Measurements from ENCODE around the gene FOXC1.
A peak's percentile ranks its signal among the peaks of the same experiment; 100 is the strongest.

Gene FOXC1

DNA sequence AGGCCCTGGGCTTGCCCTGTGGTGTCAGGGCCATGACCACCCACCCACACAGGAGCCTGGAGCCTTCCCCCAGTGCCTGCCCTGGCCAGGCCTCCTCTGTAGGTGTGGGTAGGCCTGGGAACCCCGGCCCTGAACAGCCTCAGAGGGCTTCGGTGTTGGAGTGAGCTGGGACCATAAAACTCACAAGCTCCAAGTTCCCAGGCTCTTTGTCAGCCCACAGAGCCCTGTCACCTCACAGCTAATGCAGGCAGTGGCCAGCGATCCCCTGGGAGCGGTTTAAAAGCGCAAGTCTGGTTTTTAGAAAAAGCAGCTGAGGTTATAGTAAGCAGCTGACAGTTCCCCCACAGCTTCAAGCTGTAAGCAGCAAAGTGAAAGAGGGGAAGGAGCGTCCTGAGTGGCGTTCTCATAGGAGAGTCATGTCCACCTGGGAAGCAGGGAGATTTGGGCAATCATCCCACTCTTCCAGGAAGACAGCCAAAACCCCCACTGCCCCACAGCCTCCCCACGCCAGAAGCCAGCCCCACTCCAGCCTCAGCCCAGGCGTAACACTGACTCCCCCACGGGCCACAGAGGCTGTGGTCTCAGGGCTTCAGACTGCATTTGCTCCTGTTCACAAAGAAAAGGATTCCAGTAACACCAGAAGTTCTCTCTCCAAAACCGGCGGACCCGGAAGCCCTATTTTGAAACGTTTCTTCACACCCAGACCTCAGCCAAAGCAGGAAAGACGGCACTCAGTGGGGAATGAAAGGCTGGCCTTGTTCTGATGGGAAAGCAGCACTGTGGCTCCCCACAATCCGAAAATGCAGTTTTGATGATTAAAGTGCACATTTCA is 34.3 kb upstream of the FOXC1 start:
- Histone ChIP-seq H3K27me3 (ENCODE audit: insufficient read depth, low read length) (peaks cover 8% of the 10 kb centered on the region; the same call in 1 of the 2 replicates), H3K9ac (ENCODE audit: low read depth, low read length) (no peak overlapping the region), H3K27ac (ENCODE audit: low read depth, low read length) (peak overlapping the region; percentile 55; the same call in 1 of the 2 replicates), H3K4me1 (ENCODE audit: insufficient read depth, low read length) (peaks cover 33% of the 10 kb centered on the region), H3K9me3 (ENCODE audit: insufficient read depth, low read depth, low read length) (peaks cover 1% of the 10 kb centered on the region; the same call in 1 of the 2 replicates), H3K36me3 (ENCODE audit: insufficient read depth, low read length) (no peaks in the 10 kb centered on the region), H3K4me3 (ENCODE audit: low read length) (no peak overlapping the region)
- WGBS: 55% methylated on average over 16 of the region's 16 CpGs

DNA sequence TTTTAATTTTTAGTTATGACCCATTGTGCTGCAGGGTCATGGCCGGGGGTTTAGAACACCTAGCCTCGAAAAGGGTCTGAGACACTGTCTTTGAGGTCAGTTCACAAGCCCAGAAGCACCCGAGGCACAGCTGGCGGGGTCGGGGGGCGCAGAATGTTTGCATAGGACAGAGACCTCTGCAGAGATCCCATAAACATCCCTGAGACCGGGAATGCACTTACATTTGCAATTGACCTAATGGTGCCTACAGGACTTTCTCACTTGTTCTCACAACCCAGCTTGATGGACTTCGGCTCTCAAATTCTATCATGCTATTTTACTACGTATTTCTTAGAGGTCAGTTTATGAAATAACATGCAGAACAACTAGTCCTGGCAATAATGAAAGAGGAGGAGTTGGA is 33.5 kb upstream of the FOXC1 start:
- peaks cover 33% of the 10 kb centered on the region for H3K4me1 ChIP-seq (ENCODE audit: insufficient read depth, low read length)
- H3K27me3 ChIP-seq (ENCODE audit: insufficient read depth, low read length): peaks cover 8% of the 10 kb centered on the region; the same call in 1 of the 2 replicates
- H3K4me3 ChIP-seq (ENCODE audit: low read length): no peak overlapping the region
- no peaks in the 10 kb centered on the region; the same call in 1 of the 2 replicates for H3K9me3 ChIP-seq (ENCODE audit: insufficient read depth, low read depth, low read length)
- no peaks in the 10 kb centered on the region for H3K36me3 ChIP-seq (ENCODE audit: insufficient read depth, low read length)
- H3K27ac ChIP-seq (ENCODE audit: low read depth, low read length): no peak overlapping the region
- WGBS: 80% methylated on average over 9 of the region's 9 CpGs
- H3K9ac ChIP-seq (ENCODE audit: low read depth, low read length): no peak overlapping the region

DNA sequence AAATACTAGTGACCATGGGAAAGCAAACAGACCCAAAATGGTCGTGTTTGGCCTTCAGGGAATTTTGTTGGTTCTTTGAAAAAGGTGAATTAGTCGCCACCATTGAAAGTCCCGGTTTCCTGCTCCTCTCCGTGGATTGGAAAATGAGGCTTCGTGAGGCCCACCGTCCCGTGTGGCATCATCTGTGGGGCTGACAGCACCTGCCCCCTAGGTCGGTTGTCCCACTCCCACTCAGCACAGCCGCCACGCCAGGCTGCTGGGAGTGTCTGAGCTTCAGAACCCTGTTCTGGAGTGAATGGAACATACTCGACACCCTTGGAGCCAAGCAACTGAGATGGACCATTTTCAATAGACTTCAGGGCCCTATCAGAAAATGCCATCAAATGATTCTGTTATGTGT is 33.0 kb upstream of the FOXC1 start:
- H3K27ac ChIP-seq (ENCODE audit: low read depth, low read length): no peak overlapping the region
- 90% methylated on average over 11 of the region's 11 CpGs for WGBS
- peaks cover 33% of the 10 kb centered on the region for H3K4me1 ChIP-seq (ENCODE audit: insufficient read depth, low read length)
- peaks cover 8% of the 10 kb centered on the region; the same call in 1 of the 2 replicates for H3K27me3 ChIP-seq (ENCODE audit: insufficient read depth, low read length)
- H3K9ac ChIP-seq (ENCODE audit: low read depth, low read length): no peak overlapping the region
- no peaks in the 10 kb centered on the region for H3K9me3 ChIP-seq (ENCODE audit: insufficient read depth, low read depth, low read length)
- H3K4me3 ChIP-seq (ENCODE audit: low read length): no peak overlapping the region
- no peaks in the 10 kb centered on the region for H3K36me3 ChIP-seq (ENCODE audit: insufficient read depth, low read length)

GRCh38 chr6:1577146-1577680 is 32.5 kb upstream of the FOXC1 start:
- 95% methylated on average over 11 of the region's 11 CpGs for WGBS
- Histone ChIP-seq H3K36me3 (ENCODE audit: insufficient read depth, low read length) (no peaks in the 10 kb centered on the region), H3K4me1 (ENCODE audit: insufficient read depth, low read length) (peaks cover 33% of the 10 kb centered on the region), H3K4me3 (ENCODE audit: low read length) (no peak overlapping the region), H3K9me3 (ENCODE audit: insufficient read depth, low read depth, low read length) (no peaks in the 10 kb centered on the region), H3K27ac (ENCODE audit: low read depth, low read length) (no peak overlapping the region), H3K9ac (ENCODE audit: low read depth, low read length) (no peak overlapping the region), H3K27me3 (ENCODE audit: insufficient read depth, low read length) (peaks cover 8% of the 10 kb centered on the region; the same call in 1 of the 2 replicates)

DNA sequence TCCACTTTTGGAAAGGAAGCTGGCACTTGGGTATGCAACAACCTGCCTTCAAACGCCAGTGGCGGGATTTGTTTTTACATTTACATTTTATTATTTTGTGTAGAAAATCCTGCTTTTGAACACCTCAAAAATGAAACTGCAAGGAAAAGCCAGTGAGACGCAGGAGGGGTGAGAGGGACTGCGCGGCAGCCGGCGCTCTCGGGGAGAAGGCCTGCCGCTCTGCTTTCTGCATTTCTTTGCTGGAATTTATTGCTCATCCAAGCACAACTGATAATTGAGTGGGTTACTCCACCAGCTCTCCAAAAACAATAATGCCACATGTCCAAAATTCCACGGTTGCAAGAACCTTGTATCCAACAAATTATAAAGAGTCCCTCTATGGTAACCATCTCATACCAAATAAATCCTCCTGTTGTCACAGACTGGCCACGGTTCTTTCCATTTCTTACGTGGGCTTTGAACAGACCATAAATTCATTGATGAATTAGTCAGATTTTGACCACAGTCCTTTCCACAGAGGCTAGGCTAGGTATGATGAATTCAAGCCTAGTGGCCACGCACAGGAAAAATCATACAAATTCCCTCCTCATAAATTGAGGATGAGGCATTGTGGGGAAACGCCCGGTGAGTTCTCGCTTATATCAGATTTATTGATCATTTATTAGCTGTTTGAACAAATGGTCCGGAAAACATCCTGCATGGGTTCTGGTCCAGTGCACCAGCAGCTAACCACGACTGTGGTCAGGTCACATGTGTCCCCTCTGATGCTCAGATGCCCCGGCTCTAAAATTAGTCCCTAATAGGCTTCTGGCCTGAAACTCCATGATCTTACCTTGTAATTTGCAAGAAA is 31.6 kb upstream of the FOXC1 start:
- Histone ChIP-seq H3K4me3 (ENCODE audit: low read length) (no peak overlapping the region), H3K27ac (ENCODE audit: low read depth, low read length) (no peak overlapping the region), H3K9me3 (ENCODE audit: insufficient read depth, low read depth, low read length) (no peaks in the 10 kb centered on the region), H3K27me3 (ENCODE audit: insufficient read depth, low read length) (peaks cover 8% of the 10 kb centered on the region; the same call in 1 of the 2 replicates), H3K36me3 (ENCODE audit: insufficient read depth, low read length) (no peaks in the 10 kb centered on the region), H3K9ac (ENCODE audit: low read depth, low read length) (no peak overlapping the region), H3K4me1 (ENCODE audit: insufficient read depth, low read length) (peaks cover 33% of the 10 kb centered on the region)
- 92% methylated on average over 18 of the region's 19 CpGs for WGBS

DNA sequence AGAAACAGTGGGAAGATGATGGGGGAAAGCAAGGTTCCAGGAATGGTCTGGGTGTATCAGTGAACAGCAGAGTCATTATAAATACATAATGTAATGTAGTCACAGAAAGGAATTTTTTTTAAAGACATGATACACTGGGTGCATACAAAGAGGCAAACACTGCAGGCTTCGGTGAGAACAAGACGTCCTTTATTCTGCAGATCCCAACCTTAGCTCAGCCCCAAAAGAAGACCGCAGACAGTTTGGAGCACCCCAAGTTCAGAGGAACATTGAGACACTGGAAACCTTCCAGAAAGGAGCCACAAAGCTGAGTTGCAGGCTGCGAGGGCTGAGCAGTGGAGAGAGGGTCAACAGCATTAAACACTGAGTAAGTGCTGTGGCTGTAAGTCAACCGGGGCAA is 30.6 kb upstream of the FOXC1 start:
- no peak overlapping the region for H3K27ac ChIP-seq (ENCODE audit: low read depth, low read length)
- no peaks in the 10 kb centered on the region for H3K36me3 ChIP-seq (ENCODE audit: insufficient read depth, low read length)
- peaks cover 8% of the 10 kb centered on the region; the same call in 1 of the 2 replicates for H3K27me3 ChIP-seq (ENCODE audit: insufficient read depth, low read length)
- whole genome bisulfite sequencing: 96% methylated on average over 5 of the region's 5 CpGs
- no peak overlapping the region for H3K9ac ChIP-seq (ENCODE audit: low read depth, low read length)
- no peaks in the 10 kb centered on the region for H3K9me3 ChIP-seq (ENCODE audit: insufficient read depth, low read depth, low read length)
- peaks cover 24% of the 10 kb centered on the region for H3K4me1 ChIP-seq (ENCODE audit: insufficient read depth, low read length)
- H3K4me3 ChIP-seq (ENCODE audit: low read length): no peak overlapping the region

DNA sequence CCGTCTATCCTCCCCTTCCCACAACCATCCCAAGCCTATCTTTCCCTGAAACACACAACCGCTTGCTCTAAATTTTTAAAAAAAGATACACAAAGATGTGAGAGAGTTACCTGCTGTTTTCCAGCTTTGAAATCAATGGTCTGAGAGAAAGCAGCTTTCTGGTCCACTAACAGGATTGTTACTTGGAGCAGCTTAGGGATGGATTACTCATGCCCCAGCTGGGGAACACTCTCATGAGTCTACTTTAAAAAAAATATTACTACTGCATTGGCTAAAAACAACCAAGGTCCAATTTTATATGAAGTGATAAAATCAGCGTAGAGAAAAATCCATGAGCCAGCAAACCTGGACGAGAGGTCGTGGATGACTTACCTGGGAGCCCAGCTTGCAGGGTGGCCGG is 29.6 kb upstream of the FOXC1 start:
- Histone ChIP-seq H3K4me1 (ENCODE audit: insufficient read depth, low read length) (peaks cover 14% of the 10 kb centered on the region), H3K27me3 (ENCODE audit: insufficient read depth, low read length) (peaks cover 8% of the 10 kb centered on the region; the same call in 1 of the 2 replicates), H3K9me3 (ENCODE audit: insufficient read depth, low read depth, low read length) (no peaks in the 10 kb centered on the region), H3K4me3 (ENCODE audit: low read length) (no peak overlapping the region), H3K27ac (ENCODE audit: low read depth, low read length) (no peak overlapping the region), H3K9ac (ENCODE audit: low read depth, low read length) (no peak overlapping the region), H3K36me3 (ENCODE audit: insufficient read depth, low read length) (no peaks in the 10 kb centered on the region)
- WGBS: 92% methylated on average over 6 of the region's 6 CpGs

GRCh38 chr6:1580585-1580984 is 29.1 kb upstream of the FOXC1 start:
- Histone ChIP-seq H3K27me3 (ENCODE audit: insufficient read depth, low read length) (peaks cover 8% of the 10 kb centered on the region; the same call in 1 of the 2 replicates), H3K9ac (ENCODE audit: low read depth, low read length) (no peak overlapping the region), H3K4me3 (ENCODE audit: low read length) (no peak overlapping the region), H3K9me3 (ENCODE audit: insufficient read depth, low read depth, low read length) (no peaks in the 10 kb centered on the region), H3K4me1 (ENCODE audit: insufficient read depth, low read length) (peaks cover 9% of the 10 kb centered on the region), H3K36me3 (ENCODE audit: insufficient read depth, low read length) (no peaks in the 10 kb centered on the region), H3K27ac (ENCODE audit: low read depth, low read length) (no peak overlapping the region)
- WGBS: 83% methylated on average over 9 of the region's 9 CpGs

DNA sequence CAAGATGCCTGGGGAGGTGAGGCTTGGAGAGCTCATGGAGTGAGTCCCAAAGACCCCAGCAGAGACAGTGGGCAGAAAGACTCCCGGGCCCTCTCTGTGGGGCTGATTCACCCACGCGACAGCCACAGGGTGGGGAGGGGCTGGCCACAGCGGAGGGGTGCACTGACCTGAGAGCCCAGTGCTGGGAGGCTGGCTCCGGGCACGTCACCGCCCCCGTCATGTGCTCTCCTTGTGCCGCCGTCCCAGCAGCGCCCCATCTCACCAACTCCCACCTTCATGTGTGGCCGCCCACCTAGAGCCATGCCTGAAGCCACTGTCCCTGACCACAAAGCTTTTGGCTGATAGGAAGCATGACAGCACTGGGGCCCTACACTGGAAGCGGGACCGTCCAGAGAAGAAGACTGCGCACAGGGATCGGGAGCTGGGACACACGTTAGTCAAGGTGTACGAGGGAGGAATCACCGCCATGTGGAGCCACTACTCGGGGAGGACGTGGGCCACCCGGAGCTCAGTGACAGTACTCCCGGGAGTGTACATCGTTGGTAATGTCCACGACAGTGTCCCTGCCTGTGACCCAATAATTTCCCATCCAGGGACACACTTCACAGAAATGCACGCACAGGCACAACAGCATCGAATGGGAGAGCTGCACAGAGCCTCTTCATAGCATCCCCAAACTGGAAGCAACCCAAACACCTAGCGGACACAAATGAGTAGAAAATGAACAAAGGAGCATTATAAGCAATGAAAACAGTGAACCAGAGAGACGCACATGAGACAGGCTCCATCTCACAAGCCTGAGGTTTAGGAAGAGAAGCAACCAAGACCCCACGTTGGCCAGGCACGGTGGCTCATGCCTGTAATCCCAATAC is 28.4 kb upstream of the FOXC1 start:
- H3K27ac ChIP-seq (ENCODE audit: low read depth, low read length): no peak overlapping the region
- no peaks in the 10 kb centered on the region for H3K9me3 ChIP-seq (ENCODE audit: insufficient read depth, low read depth, low read length)
- H3K27me3 ChIP-seq (ENCODE audit: insufficient read depth, low read length): peaks cover 1% of the 10 kb centered on the region; the same call in 1 of the 2 replicates
- no peaks in the 10 kb centered on the region for H3K36me3 ChIP-seq (ENCODE audit: insufficient read depth, low read length)
- H3K9ac ChIP-seq (ENCODE audit: low read depth, low read length): no peak overlapping the region
- H3K4me1 ChIP-seq (ENCODE audit: insufficient read depth, low read length): peaks cover 1% of the 10 kb centered on the region; the same call in 1 of the 2 replicates
- WGBS: 93% methylated on average over 31 of the region's 31 CpGs
- H3K4me3 ChIP-seq (ENCODE audit: low read length): no peak overlapping the region

DNA sequence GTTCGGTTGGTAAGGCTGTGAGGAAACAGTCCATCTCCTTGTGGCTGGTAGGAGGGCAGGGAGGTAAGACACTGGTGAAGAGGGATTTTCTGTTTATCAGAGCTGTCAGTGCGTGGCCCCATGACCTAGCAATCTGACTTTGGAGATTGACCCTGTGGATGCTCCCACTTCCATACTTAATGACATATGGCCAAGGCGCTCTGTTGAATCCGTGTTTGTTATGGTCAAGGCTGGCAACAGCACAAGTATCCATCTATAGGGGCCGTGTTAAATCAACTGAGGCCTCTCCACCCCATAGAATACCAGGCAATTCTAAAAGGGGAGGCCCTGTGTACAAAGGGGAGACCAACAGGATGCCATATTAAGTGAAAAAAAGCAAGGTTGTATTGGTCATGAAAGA is 25.6 kb upstream of the FOXC1 start:
- Histone ChIP-seq H3K9me3 (ENCODE audit: insufficient read depth, low read depth, low read length) (no peaks in the 10 kb centered on the region), H3K9ac (ENCODE audit: low read depth, low read length) (no peak overlapping the region), H3K27ac (ENCODE audit: low read depth, low read length) (no peak overlapping the region), H3K36me3 (ENCODE audit: insufficient read depth, low read length) (no peaks in the 10 kb centered on the region), H3K4me3 (ENCODE audit: low read length) (no peak overlapping the region), H3K4me1 (ENCODE audit: insufficient read depth, low read length) (no peaks in the 10 kb centered on the region), H3K27me3 (ENCODE audit: insufficient read depth, low read length) (no peaks in the 10 kb centered on the region)
- 88% methylated on average over 5 of the region's 5 CpGs for WGBS
